ENCODE data around the gene ERP27. TPM values are rescaled to one million over a fixed set of nuclear protein-coding genes. Genes with fewer than 3 reads are reported as not detected.

ERP27 gene
- total RNA-seq, 1 donor from 2014 or later = 1.0 TPM

GRCh38 chr12:14884458-14884878 is 53.9 kb downstream of the ERP27 start:
- H3K27ac Mint-ChIP-seq (ENCODE audit: unreplicated experiment) = peak overlapping the region; percentile 30
- no peak overlapping the region for H3K4me3 Mint-ChIP-seq (ENCODE audit: unreplicated experiment)
- Histone ChIP-seq H3K27ac (ENCODE audit: low read depth, low read length) (no peak overlapping the region), H3K4me3 (ENCODE audit: insufficient read depth, low read depth, low read length) (peak overlapping the region; percentile 31), H2AFZ (ENCODE audit: low read depth, low read length) (peak overlapping the region; percentile 8), H3K4me1 (ENCODE audit: insufficient read depth, low read length) (peaks cover 4% of the 10 kb centered on the region), H3K27me3 (ENCODE audit: insufficient read depth, low read length) (no peaks in the 10 kb centered on the region), H3K4me2 (ENCODE audit: low read length) (peak overlapping the region; percentile 69), H3K9ac (ENCODE audit: low read length) (peak overlapping the region; percentile 47), H3K79me2 (ENCODE audit: insufficient read depth, low read length) (no peaks in the 10 kb centered on the region), H3K36me3 (ENCODE audit: insufficient read depth, low read length) (no peaks in the 10 kb centered on the region), H3K9me3 (ENCODE audit: insufficient read depth, low read depth, low read length) (no peaks in the 10 kb centered on the region), H4K20me1 (ENCODE audit: insufficient read depth, low read length) (no peaks in the 10 kb centered on the region)
- no peaks in the 10 kb centered on the region for H3K36me3 Mint-ChIP-seq (ENCODE audit: low read depth, unreplicated experiment)
- TF ChIP-seq, protein P1, sequence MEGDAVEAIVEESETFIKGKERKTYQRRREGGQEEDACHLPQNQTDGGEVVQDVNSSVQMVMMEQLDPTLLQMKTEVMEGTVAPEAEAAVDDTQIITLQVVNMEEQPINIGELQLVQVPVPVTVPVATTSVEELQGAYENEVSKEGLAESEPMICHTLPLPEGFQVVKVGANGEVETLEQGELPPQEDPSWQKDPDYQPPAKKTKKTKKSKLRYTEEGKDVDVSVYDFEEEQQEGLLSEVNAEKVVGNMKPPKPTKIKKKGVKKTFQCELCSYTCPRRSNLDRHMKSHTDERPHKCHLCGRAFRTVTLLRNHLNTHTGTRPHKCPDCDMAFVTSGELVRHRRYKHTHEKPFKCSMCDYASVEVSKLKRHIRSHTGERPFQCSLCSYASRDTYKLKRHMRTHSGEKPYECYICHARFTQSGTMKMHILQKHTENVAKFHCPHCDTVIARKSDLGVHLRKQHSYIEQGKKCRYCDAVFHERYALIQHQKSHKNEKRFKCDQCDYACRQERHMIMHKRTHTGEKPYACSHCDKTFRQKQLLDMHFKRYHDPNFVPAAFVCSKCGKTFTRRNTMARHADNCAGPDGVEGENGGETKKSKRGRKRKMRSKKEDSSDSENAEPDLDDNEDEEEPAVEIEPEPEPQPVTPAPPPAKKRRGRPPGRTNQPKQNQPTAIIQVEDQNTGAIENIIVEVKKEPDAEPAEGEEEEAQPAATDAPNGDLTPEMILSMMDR (IDR thresholded peaks at IDR 0.05; ENCODE audit: insufficient read depth, low read depth, low read length) = no peak
- TF ChIP-seq EZH2 (IDR thresholded peaks at IDR 0.05; ENCODE audit: insufficient read depth, low read length) = no peak
- peak; percentile 39 for FAIRE-seq
- H3K27me3 Mint-ChIP-seq (ENCODE audit: low read depth, unreplicated experiment) = peaks cover 2% of the 10 kb centered on the region
- peaks cover 1% of the 10 kb centered on the region for H3K9me3 Mint-ChIP-seq (ENCODE audit: unreplicated experiment)
- DNase-seq (ENCODE audit: low read depth) = peak; percentile 86
- peaks cover 7% of the 10 kb centered on the region for H3K4me1 Mint-ChIP-seq (ENCODE audit: low read depth, unreplicated experiment)

- H3K27me3 ChIP-seq (ENCODE audit: insufficient read depth, low read length) = no peaks in the 10 kb centered on the region
- Mint-ChIP-seq H3K9me3 (ENCODE audit: unreplicated experiment) (peaks cover 1% of the 10 kb centered on the region), H3K27ac (ENCODE audit: unreplicated experiment) (no peak overlapping the region), H3K4me1 (ENCODE audit: low read depth, unreplicated experiment) (peaks cover 7% of the 10 kb centered on the region), H3K36me3 (ENCODE audit: low read depth, unreplicated experiment) (no peaks in the 10 kb centered on the region), H3K4me3 (ENCODE audit: unreplicated experiment) (no peak overlapping the region), H3K27me3 (ENCODE audit: low read depth, unreplicated experiment) (peaks cover 2% of the 10 kb centered on the region)
- no peak overlapping the region for H3K9ac ChIP-seq (ENCODE audit: low read length)
- no peak for DNase-seq (ENCODE audit: low read depth)
- H3K79me2 ChIP-seq (ENCODE audit: insufficient read depth, low read length) = no peaks in the 10 kb centered on the region
- H3K4me2 ChIP-seq (ENCODE audit: low read length) = no peak overlapping the region
- H4K20me1 ChIP-seq (ENCODE audit: insufficient read depth, low read length) = no peaks in the 10 kb centered on the region
- no peaks in the 10 kb centered on the region for H3K9me3 ChIP-seq (ENCODE audit: insufficient read depth, low read depth, low read length)
- no peak overlapping the region for H3K4me3 ChIP-seq (ENCODE audit: insufficient read depth, low read depth, low read length)
- TF ChIP-seq EZH2 (IDR thresholded peaks at IDR 0.05; ENCODE audit: insufficient read depth, low read length) = no peak
- TF ChIP-seq, protein P1 (IDR thresholded peaks at IDR 0.05; ENCODE audit: insufficient read depth, low read depth, low read length) = no peak
- H3K36me3 ChIP-seq (ENCODE audit: insufficient read depth, low read length) = no peaks in the 10 kb centered on the region
- H2AFZ ChIP-seq (ENCODE audit: low read depth, low read length) = no peak overlapping the region
- FAIRE-seq = no peak
- no peak overlapping the region for H3K27ac ChIP-seq (ENCODE audit: low read depth, low read length)
- H3K4me1 ChIP-seq (ENCODE audit: insufficient read depth, low read length) = peaks cover 4% of the 10 kb centered on the region
Observed at GRCh38 chr12:14883686-14884085, 54.7 kb downstream of the ERP27 start.

DNA sequence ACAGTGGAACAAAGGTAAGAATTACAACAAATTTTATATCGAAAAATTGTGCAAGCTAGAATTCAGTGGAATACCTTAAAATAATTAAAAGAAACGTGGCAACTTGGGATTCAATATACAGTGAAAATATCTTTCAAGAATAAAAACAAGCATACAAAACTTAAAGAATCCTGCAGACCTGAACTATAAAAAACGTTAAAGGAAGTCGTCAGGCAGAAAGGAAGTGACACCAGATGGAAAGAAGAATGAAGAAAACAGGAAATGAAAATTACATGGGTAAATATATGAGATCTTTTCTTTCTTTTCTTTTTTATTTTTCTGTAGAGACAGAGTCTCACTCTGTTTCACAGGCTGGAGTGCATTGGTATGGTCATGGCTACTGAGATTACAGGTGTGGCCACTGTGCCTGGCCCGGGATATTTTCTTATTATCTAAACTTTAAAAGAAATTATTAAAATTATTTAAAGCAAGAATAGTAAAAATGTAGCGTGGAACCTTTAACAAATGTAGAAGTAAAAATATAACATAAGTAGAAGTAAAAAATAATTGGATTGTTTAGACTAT is 57.4 kb downstream of the ERP27 start:
- no peak overlapping the region for H3K9ac ChIP-seq (ENCODE audit: low read length)
- H3K27me3 Mint-ChIP-seq (ENCODE audit: low read depth, unreplicated experiment) = peaks cover 2% of the 10 kb centered on the region
- FAIRE-seq = no peak
- H3K4me3 Mint-ChIP-seq (ENCODE audit: unreplicated experiment) = no peak overlapping the region
- no peak overlapping the region for H3K4me3 ChIP-seq (ENCODE audit: insufficient read depth, low read depth, low read length)
- no peaks in the 10 kb centered on the region for H3K27me3 ChIP-seq (ENCODE audit: insufficient read depth, low read length)
- H3K4me2 ChIP-seq (ENCODE audit: low read length) = no peak overlapping the region
- H2AFZ ChIP-seq (ENCODE audit: low read depth, low read length) = no peak overlapping the region
- H3K9me3 ChIP-seq (ENCODE audit: insufficient read depth, low read depth, low read length) = no peaks in the 10 kb centered on the region
- H3K27ac Mint-ChIP-seq (ENCODE audit: unreplicated experiment) = no peak overlapping the region
- H3K27ac ChIP-seq (ENCODE audit: low read depth, low read length) = no peak overlapping the region
- no peaks in the 10 kb centered on the region for H3K9me3 Mint-ChIP-seq (ENCODE audit: unreplicated experiment)
- peaks cover 7% of the 10 kb centered on the region for H3K4me1 Mint-ChIP-seq (ENCODE audit: low read depth, unreplicated experiment)
- H3K36me3 Mint-ChIP-seq (ENCODE audit: low read depth, unreplicated experiment) = no peaks in the 10 kb centered on the region
- no peak for DNase-seq (ENCODE audit: low read depth)
- peaks cover 4% of the 10 kb centered on the region for H3K4me1 ChIP-seq (ENCODE audit: insufficient read depth, low read length)
- no peaks in the 10 kb centered on the region for H3K79me2 ChIP-seq (ENCODE audit: insufficient read depth, low read length)
- no peak for TF ChIP-seq EZH2 (IDR thresholded peaks at IDR 0.05; ENCODE audit: insufficient read depth, low read length)
- TF ChIP-seq, protein P1 (IDR thresholded peaks at IDR 0.05; ENCODE audit: insufficient read depth, low read depth, low read length) = no peak
- H3K36me3 ChIP-seq (ENCODE audit: insufficient read depth, low read length) = no peaks in the 10 kb centered on the region
- no peaks in the 10 kb centered on the region for H4K20me1 ChIP-seq (ENCODE audit: insufficient read depth, low read length)

Measured in astrocyte (in vitro differentiated cells and primary cell).